T-helper 1 cell treated with Interleukin-12 subunit alpha and Interleukin-12 subunit beta and Interleukin-4 antibody, amounts not matched to agents 30 μg/mL and 1 μg/mL, for 36 hours (primary cell): ENCODE data around the gene IGFBP6.

Experiments
- H3K27ac Mint-ChIP-seq: one replicate; pipeline ENCODE4 v1.8.0; 2021; ENCODE audit warnings: mild to moderate bottlenecking, mixed read lengths
- H3K27me3 Mint-ChIP-seq: one replicate; pipeline ENCODE4 v1.8.0; 2021; ENCODE audit warnings: low read depth, mixed read lengths
- H3K36me3 Mint-ChIP-seq: one replicate; pipeline ENCODE4 v1.8.0; 2021; ENCODE audit warnings: low read depth, mixed read lengths
- H3K4me1 Mint-ChIP-seq: one replicate; pipeline ENCODE4 v1.8.0; 2021; ENCODE audit warnings: low read depth, mixed read lengths
- H3K4me3 Mint-ChIP-seq: one replicate; pipeline ENCODE4 v1.8.0; 2021; ENCODE audit warnings: mild to moderate bottlenecking, moderate library complexity, mixed read lengths
- H3K9me3 Mint-ChIP-seq: one replicate; pipeline ENCODE4 v1.8.0; 2021; ENCODE audit warnings: mixed read lengths

Gene IGFBP6

DNA sequence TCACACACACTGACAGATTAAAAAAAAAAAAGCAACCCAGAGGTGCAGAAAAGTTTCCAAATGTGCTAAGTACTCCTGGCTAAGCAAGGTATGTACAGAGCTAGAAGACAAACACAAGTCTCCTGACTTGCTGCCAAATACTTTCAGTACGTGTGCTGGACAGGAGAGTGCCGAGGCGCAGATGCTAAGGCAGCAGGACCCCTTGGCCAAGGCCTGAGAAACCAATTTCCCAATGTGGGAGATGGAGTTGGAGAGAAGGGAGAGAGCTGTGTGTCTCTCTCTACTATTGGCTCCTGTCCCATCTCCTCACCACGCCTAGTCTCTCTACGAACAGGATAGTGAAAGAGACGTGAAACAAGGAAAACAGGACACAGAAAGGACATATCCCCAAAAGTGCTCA lies 23.6 kb upstream of the IGFBP6 start:
- Mint-ChIP-seq H3K4me3 (no peak overlapping the region), H3K4me1 (peaks cover 9% of the 10 kb centered on the region), H3K9me3 (no peaks in the 10 kb centered on the region), H3K27ac (no peak overlapping the region), H3K27me3 (no peaks in the 10 kb centered on the region), H3K36me3 (peaks cover 45% of the 10 kb centered on the region)

- H3K27ac Mint-ChIP-seq, result no peak overlapping the region
- peaks cover 12% of the 10 kb centered on the region for H3K4me1 Mint-ChIP-seq
- H3K27me3 Mint-ChIP-seq, result no peaks in the 10 kb centered on the region
- no peak overlapping the region for H3K4me3 Mint-ChIP-seq
- peaks cover 45% of the 10 kb centered on the region for H3K36me3 Mint-ChIP-seq
- H3K9me3 Mint-ChIP-seq, result no peaks in the 10 kb centered on the region
Measured at GRCh38 chr12:53074283-53074998, 23.0 kb upstream of the IGFBP6 start.

GRCh38 chr12:53074999-53075370 lies 22.5 kb upstream of the IGFBP6 start:
- peaks cover 16% of the 10 kb centered on the region for H3K4me1 Mint-ChIP-seq
- H3K36me3 Mint-ChIP-seq, result peaks cover 45% of the 10 kb centered on the region
- H3K27me3 Mint-ChIP-seq, result no peaks in the 10 kb centered on the region
- H3K4me3 Mint-ChIP-seq, result no peak overlapping the region
- H3K9me3 Mint-ChIP-seq, result no peaks in the 10 kb centered on the region
- no peak overlapping the region for H3K27ac Mint-ChIP-seq

- Mint-ChIP-seq H3K4me1 (peaks cover 19% of the 10 kb centered on the region), H3K4me3 (peak overlapping the region; percentile 12), H3K36me3 (peaks cover 42% of the 10 kb centered on the region), H3K27ac (no peak overlapping the region), H3K9me3 (no peaks in the 10 kb centered on the region), H3K27me3 (no peaks in the 10 kb centered on the region)
Measured at GRCh38 chr12:53076461-53076860, 21.0 kb upstream of the IGFBP6 start.

- no peak overlapping the region for H3K27ac Mint-ChIP-seq
- peaks cover 38% of the 10 kb centered on the region for H3K36me3 Mint-ChIP-seq
- no peaks in the 10 kb centered on the region for H3K27me3 Mint-ChIP-seq
- peaks cover 19% of the 10 kb centered on the region for H3K4me1 Mint-ChIP-seq
- H3K9me3 Mint-ChIP-seq, result no peaks in the 10 kb centered on the region
- peak overlapping the region; percentile 94 for H3K4me3 Mint-ChIP-seq
Measured at GRCh38 chr12:53077030-53077429, 20.4 kb upstream of the IGFBP6 start.

GRCh38 chr12:53078425-53079225 lies 18.8 kb upstream of the IGFBP6 start:
- peaks cover 19% of the 10 kb centered on the region for H3K4me1 Mint-ChIP-seq
- peaks cover 28% of the 10 kb centered on the region for H3K36me3 Mint-ChIP-seq
- peaks cover 6% of the 10 kb centered on the region for H3K27me3 Mint-ChIP-seq
- no peaks in the 10 kb centered on the region for H3K9me3 Mint-ChIP-seq
- H3K4me3 Mint-ChIP-seq, result peak overlapping the region; percentile 94
- H3K27ac Mint-ChIP-seq, result peak overlapping the region; percentile 92

GRCh38 chr12:53079226-53080117 lies 18.0 kb upstream of the IGFBP6 start, which contains the start of gene SPRYD3:
Gene SPRYD3, minus strand, starts transcription at chr12:53079390. Its CDS starts 57 bp downstream, at chr12:53079333.
- Mint-ChIP-seq H3K27me3 (peaks cover 6% of the 10 kb centered on the region), H3K9me3 (no peaks in the 10 kb centered on the region), H3K4me1 (peaks cover 19% of the 10 kb centered on the region), H3K36me3 (peaks cover 25% of the 10 kb centered on the region), H3K4me3 (peak within 1 kb of the TSS; percentile 94), H3K27ac (peak within 1 kb of the TSS; percentile 92)

DNA sequence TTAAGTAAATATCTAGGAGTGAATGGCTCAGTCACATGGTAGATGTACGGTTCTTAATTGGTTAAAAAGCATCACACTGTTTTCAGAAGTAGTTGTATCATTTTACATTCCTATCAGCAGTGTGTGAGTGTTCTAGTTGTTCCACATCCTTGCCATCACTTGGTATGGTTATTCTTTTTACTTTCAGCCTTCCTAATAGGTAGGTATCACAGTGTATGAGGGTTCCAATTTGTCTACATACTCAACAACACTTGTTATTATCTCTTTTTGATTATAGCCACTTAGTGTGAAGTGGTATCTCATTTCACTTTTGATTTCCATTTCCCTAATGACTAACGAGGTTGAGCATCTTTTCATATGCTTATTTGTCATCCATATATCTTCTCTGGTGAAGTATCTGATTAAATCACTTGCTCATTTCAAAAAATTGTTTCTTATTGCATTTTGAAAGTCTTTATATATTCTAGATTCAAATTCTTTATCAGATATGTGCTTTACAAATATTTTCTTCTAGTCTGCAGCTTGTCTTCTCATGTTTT lies 14.8 kb upstream of the IGFBP6 start:
- Mint-ChIP-seq H3K4me3 (no peak overlapping the region), H3K36me3 (no peaks in the 10 kb centered on the region), H3K4me1 (peaks cover 14% of the 10 kb centered on the region), H3K27ac (no peak overlapping the region), H3K9me3 (no peaks in the 10 kb centered on the region), H3K27me3 (peaks cover 22% of the 10 kb centered on the region)

GRCh38 chr12:53086361-53086760 lies 11.1 kb upstream of the IGFBP6 start:
- Mint-ChIP-seq H3K27me3 (peaks cover 44% of the 10 kb centered on the region), H3K27ac (no peak overlapping the region), H3K9me3 (no peaks in the 10 kb centered on the region), H3K4me3 (no peak overlapping the region), H3K4me1 (no peaks in the 10 kb centered on the region), H3K36me3 (no peaks in the 10 kb centered on the region)

- no peak overlapping the region for H3K27ac Mint-ChIP-seq
- peaks cover 6% of the 10 kb centered on the region for H3K4me1 Mint-ChIP-seq
- no peaks in the 10 kb centered on the region for H3K9me3 Mint-ChIP-seq
- H3K4me3 Mint-ChIP-seq, result no peak overlapping the region
- no peaks in the 10 kb centered on the region for H3K36me3 Mint-ChIP-seq
- H3K27me3 Mint-ChIP-seq, result peaks cover 57% of the 10 kb centered on the region
Measured at GRCh38 chr12:53090105-53090504, 7.4 kb upstream of the IGFBP6 start.

DNA sequence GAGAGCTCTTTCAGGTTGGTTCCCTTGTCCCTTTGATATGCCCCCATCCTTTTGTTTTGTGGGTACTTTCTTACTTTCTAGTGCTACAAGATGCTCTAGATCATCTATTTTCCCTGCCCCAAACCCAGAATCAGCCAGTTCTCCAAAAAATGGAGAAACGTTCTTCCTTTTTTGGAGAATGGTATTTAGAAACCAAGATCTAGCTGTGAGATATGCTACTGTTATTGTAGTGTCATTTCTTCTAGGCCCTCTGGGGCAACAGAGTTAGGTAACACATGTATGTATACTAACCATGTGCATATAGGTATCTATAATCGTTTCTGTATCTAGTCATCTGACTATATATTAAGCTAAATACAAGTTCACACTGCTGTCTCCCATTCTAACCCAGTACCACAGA lies 6.9 kb upstream of the IGFBP6 start:
- H3K36me3 Mint-ChIP-seq, result no peaks in the 10 kb centered on the region
- H3K9me3 Mint-ChIP-seq, result no peaks in the 10 kb centered on the region
- no peak overlapping the region for H3K4me3 Mint-ChIP-seq
- peaks cover 57% of the 10 kb centered on the region for H3K27me3 Mint-ChIP-seq
- H3K4me1 Mint-ChIP-seq, result peaks cover 6% of the 10 kb centered on the region
- no peak overlapping the region for H3K27ac Mint-ChIP-seq

DNA sequence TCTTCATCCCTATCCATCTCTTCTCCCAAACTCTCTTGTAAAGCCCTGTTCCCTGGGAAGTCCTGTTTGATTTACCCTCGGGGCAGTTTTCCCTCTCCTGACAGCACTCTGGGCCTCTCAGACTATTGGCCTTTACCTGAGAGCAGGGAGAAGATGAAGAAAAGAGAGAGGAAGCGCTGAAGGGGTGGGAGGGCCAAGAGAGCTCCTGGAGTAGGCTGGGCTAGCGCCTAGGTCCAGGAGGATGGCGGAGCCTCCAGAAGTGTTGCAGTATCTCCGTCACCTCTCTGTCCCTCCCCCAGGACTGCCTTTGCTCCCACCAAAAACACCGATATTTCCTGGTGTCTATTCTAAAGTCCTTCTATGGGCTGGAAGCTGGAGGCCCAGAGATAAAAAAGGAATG lies 5.7 kb upstream of the IGFBP6 start:
- Mint-ChIP-seq H3K27ac (no peak overlapping the region), H3K36me3 (no peaks in the 10 kb centered on the region)

DNA sequence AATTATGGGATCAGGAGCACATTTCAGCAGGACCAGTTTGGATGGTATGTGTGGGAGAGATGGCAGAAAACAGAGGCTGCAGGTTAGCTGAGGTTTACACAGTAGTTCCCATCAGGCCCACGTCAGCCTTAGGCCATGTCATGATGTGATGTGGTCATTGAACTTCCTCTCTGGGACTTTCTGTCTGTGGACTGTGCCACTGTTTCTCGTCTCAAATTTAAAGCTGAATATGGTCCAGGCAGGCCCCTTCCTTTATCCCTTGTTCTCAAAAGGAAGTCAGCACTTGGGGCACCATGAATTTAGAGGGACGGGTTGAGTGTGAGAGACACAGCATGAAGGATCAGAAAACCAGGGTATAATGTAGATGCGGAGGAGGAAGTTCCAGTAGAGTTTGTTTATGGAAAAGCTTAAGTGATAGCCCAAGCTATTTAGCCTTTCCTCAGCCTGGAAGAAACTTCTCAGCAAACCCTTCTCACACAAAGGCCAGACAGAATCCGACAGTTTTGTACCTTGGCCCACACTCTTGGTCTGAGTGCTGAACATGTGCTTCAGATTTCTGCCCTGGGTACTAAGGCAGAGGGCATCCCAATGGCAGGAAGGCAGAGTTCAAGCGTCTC lies 3.6 kb upstream of the IGFBP6 start:
- peaks cover 18% of the 10 kb centered on the region for H3K4me1 Mint-ChIP-seq
- H3K27ac Mint-ChIP-seq, result no peak overlapping the region

More for the DNA sequence above, 5.7 kb upstream of the IGFBP6 start:
- peaks cover 6% of the 10 kb centered on the region for H3K4me1 Mint-ChIP-seq
- H3K9me3 Mint-ChIP-seq, result no peaks in the 10 kb centered on the region
- H3K4me3 Mint-ChIP-seq, result no peak overlapping the region
- H3K27me3 Mint-ChIP-seq, result peaks cover 63% of the 10 kb centered on the region

GRCh38 chr12:53094394-53094787 lies 3.1 kb upstream of the IGFBP6 start:
- H3K4me1 Mint-ChIP-seq, result peaks cover 23% of the 10 kb centered on the region
- H3K27ac Mint-ChIP-seq, result no peak overlapping the region
- H3K4me3 Mint-ChIP-seq, result no peak overlapping the region
- H3K36me3 Mint-ChIP-seq, result peaks cover 3% of the 10 kb centered on the region
- peaks cover 70% of the 10 kb centered on the region for H3K27me3 Mint-ChIP-seq
- H3K9me3 Mint-ChIP-seq, result no peaks in the 10 kb centered on the region

More for the DNA sequence above, 3.6 kb upstream of the IGFBP6 start:
- Mint-ChIP-seq H3K27me3 (peaks cover 66% of the 10 kb centered on the region), H3K36me3 (peaks cover 3% of the 10 kb centered on the region), H3K9me3 (no peaks in the 10 kb centered on the region), H3K4me3 (no peak overlapping the region)
